Measurements from ENCODE around the gene PHPT1.
"Not testable (repeated sequence)": the region's sequence is repeated elsewhere in the genome, so short reads cannot be mapped to it uniquely, and the experiment has no call there.

DNA sequence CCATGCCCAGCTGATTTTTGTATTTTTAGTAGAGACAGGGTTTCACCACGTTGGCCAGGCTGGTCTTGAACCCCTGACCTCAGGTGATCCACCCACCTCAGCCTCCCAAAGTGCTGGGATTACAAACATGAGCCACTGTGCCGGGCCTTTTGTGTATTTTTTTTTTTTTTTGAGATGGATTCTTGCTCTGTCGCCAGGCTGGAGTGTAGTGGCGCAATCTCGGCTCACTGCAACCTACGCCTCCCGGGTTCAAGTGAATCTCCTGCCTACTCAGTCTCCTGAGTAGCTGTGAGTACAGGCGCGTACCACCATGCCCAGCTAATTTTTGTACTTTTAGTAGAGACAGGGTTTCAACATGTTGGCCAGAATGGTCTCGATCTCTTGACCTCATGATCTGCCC is 34.5 kb downstream of the PHPT1 start:
- TF ChIP-seq, protein P1, sequence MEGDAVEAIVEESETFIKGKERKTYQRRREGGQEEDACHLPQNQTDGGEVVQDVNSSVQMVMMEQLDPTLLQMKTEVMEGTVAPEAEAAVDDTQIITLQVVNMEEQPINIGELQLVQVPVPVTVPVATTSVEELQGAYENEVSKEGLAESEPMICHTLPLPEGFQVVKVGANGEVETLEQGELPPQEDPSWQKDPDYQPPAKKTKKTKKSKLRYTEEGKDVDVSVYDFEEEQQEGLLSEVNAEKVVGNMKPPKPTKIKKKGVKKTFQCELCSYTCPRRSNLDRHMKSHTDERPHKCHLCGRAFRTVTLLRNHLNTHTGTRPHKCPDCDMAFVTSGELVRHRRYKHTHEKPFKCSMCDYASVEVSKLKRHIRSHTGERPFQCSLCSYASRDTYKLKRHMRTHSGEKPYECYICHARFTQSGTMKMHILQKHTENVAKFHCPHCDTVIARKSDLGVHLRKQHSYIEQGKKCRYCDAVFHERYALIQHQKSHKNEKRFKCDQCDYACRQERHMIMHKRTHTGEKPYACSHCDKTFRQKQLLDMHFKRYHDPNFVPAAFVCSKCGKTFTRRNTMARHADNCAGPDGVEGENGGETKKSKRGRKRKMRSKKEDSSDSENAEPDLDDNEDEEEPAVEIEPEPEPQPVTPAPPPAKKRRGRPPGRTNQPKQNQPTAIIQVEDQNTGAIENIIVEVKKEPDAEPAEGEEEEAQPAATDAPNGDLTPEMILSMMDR (IDR thresholded peaks at IDR 0.05) = not testable (repeated sequence)
- not testable (repeated sequence) for TF ChIP-seq POLR2A (IDR thresholded peaks at IDR 0.05)
